GM23338 (cell line): Measurements from ENCODE around the gene SPNS3. TPM values are rescaled to one million over a fixed set of nuclear protein-coding genes. Genes with fewer than 3 reads are reported as not detected.
A peak's percentile ranks its signal among the peaks of the same experiment; 100 is the strongest.

ENCODE experiments used
- ATAC-seq: fragments of 200-7000 bp; cut with Tn5 transposase; 3 replicates; pipeline ENCODE4 v1.9.1; 2020
- DNase-seq: peaks from one replicate; pipeline ENCODE4 v3.0.0-alpha.2; 2015; ENCODE audit warnings: low spot score
- H2AFZ ChIP-seq: fragments of 200-600 bp; sonication (generic); 2 replicates; pipeline ENCODE4 v1.8.0; 2016; ENCODE audit warnings: antibody characterized with exemption, mild to moderate bottlenecking, moderate library complexity
- H3F3A ChIP-seq: fragments of 200-600 bp; sonication (generic); replicated peaks from 2 replicates; pipeline ENCODE4 v1.8.0; 2017; ENCODE audit warnings: antibody characterized with exemption, mixed run types, low read depth
- H3K27ac ChIP-seq: fragments of 200-600 bp; sonication (generic); 2 replicates; pipeline ENCODE4 v1.6.1; 2016; ENCODE audit warnings: low read depth
- H3K27me3 ChIP-seq: fragments of 200-600 bp; sonication (generic); 2 replicates; pipeline ENCODE4 v1.8.0; 2016; ENCODE audit warnings: mild to moderate bottlenecking, mixed run types, moderate library complexity; ENCODE audit not compliant: insufficient read depth
- H3K36me3 ChIP-seq: fragments of 200-600 bp; sonication (generic); 2 replicates; pipeline ENCODE4 v1.8.0; 2016; ENCODE audit warnings: mild to moderate bottlenecking; ENCODE audit not compliant: insufficient read depth
- H3K4me1 ChIP-seq: fragments of 200-600 bp; sonication (generic); 2 replicates; pipeline ENCODE4 v1.8.0; 2016; ENCODE audit warnings: mild to moderate bottlenecking, moderate library complexity; ENCODE audit not compliant: insufficient read depth
- H3K4me2 ChIP-seq: fragments of 200-600 bp; sonication (generic); 2 replicates; pipeline ENCODE4 v1.7.1; 2017; ENCODE audit warnings: mixed run types
- H3K4me3 ChIP-seq: fragments of 200-600 bp; sonication (generic); 2 replicates; pipeline ENCODE4 v1.6.1; 2016; ENCODE audit warnings: mixed run types
- H3K79me2 ChIP-seq: fragments of 200-600 bp; sonication (generic); replicated peaks from 2 replicates; pipeline ENCODE4 v1.8.0; 2017; ENCODE audit warnings: mild to moderate bottlenecking; ENCODE audit not compliant: insufficient read depth
- H3K9me2 ChIP-seq: fragments of 200-600 bp; sonication (generic); 2 replicates; pipeline ENCODE4 v1.8.0; 2017; ENCODE audit not compliant: insufficient read depth
- H4K20me1 ChIP-seq: fragments of 200-600 bp; sonication (generic); replicated peaks from 2 replicates; pipeline ENCODE4 v1.8.0; 2017; ENCODE audit warnings: mild to moderate bottlenecking; ENCODE audit not compliant: insufficient read depth
- H3K27ac Mint-ChIP-seq: 2 replicates; pipeline ENCODE4 v1.8.0; 2020; ENCODE audit warnings: inconsistent platforms, mild to moderate bottlenecking, moderate library complexity, mixed read lengths
- H3K27me3 Mint-ChIP-seq: 3 replicates; pipeline ENCODE4 v1.8.0; 2022; ENCODE audit warnings: low read depth, mild to moderate bottlenecking, moderate library complexity, mixed read lengths, inconsistent platforms; ENCODE audit not compliant: insufficient read depth, poor library complexity
- H3K36me3 Mint-ChIP-seq: 3 replicates; pipeline ENCODE4 v1.8.0; 2021; ENCODE audit warnings: low read depth, mild to moderate bottlenecking, inconsistent platforms, moderate library complexity, mixed read lengths
- H3K4me1 Mint-ChIP-seq: 3 replicates; pipeline ENCODE4 v1.8.0; 2020; ENCODE audit warnings: mild to moderate bottlenecking, inconsistent platforms, mixed read lengths
- H3K4me3 Mint-ChIP-seq: 3 replicates; pipeline ENCODE4 v1.8.0; 2021; ENCODE audit warnings: moderate library complexity, mild to moderate bottlenecking, inconsistent platforms, mixed read lengths
- H3K9me3 Mint-ChIP-seq: 3 replicates; pipeline ENCODE4 v1.8.0; 2020; ENCODE audit warnings: moderate library complexity, mild to moderate bottlenecking, inconsistent platforms, mixed read lengths
- CREB1 ChIP-seq: fragments of 250-450 bp; sonication (Bioruptor Pico); IDR thresholded peaks from 2 replicates; pipeline ENCODE4 v1.5.0; 2020; ENCODE audit warnings: low read depth, mild to moderate bottlenecking, moderate library complexity
- CTCF ChIP-seq, 2 experiments: fragments of 200-600 bp in 1 of 2; sonication (generic) in 1 of 2; conservative IDR thresholded peaks; 2 replicates each; pipeline versions ENCODE4 v1.5.1 to v1.6.1; 2016 to 2017; ENCODE audit warnings: antibody characterized with exemption in 2 of 2, low read depth in 2 of 2, mild to moderate bottlenecking in 2 of 2, moderate library complexity in 1 of 2
- ETS1 ChIP-seq: IDR thresholded peaks from 2 replicates; pipeline ENCODE4 v1.6.1; 2016; ENCODE audit warnings: antibody characterized with exemption
- EZH2 ChIP-seq: fragments of 200-600 bp; sonication (generic); IDR thresholded peaks from one replicate; pipeline ENCODE4 v1.8.0; 2017; ENCODE audit warnings: antibody characterized with exemption, mild to moderate bottlenecking, low read depth; ENCODE audit not compliant: unreplicated experiment
- EZH2phosphoT487 ChIP-seq: fragments of 200-600 bp; sonication (generic); IDR thresholded peaks from one replicate; pipeline ENCODE4 v1.8.1; 2018; ENCODE audit warnings: antibody characterized with exemption; ENCODE audit not compliant: unreplicated experiment
- JUNB ChIP-seq: IDR thresholded peaks from one replicate; pipeline ENCODE4 v1.6.1; 2016; ENCODE audit warnings: antibody characterized with exemption; ENCODE audit not compliant: unreplicated experiment
- NANOG ChIP-seq: IDR thresholded peaks from 2 replicates; pipeline ENCODE4 v1.6.1; 2016; ENCODE audit warnings: antibody characterized with exemption, borderline replicate concordance
- POLR2AphosphoS5 ChIP-seq: IDR thresholded peaks from 2 replicates; pipeline ENCODE4 v1.6.1; 2016; ENCODE audit warnings: antibody characterized with exemption, low read depth
- REST ChIP-seq: IDR thresholded peaks from one replicate; pipeline ENCODE4 v1.6.1; 2018; ENCODE audit warnings: antibody characterized with exemption; ENCODE audit not compliant: unreplicated experiment
- STAT1 ChIP-seq: IDR thresholded peaks from one replicate; pipeline ENCODE4 v1.6.1; 2016; ENCODE audit warnings: antibody characterized with exemption; ENCODE audit not compliant: unreplicated experiment
- ZNF114 ChIP-seq: fragments of 250-450 bp; sonication (Bioruptor Pico); IDR thresholded peaks from 2 replicates; pipeline ENCODE4 v1.5.0; 2020; ENCODE audit warnings: mild to moderate bottlenecking, moderate library complexity
- ZNF331 ChIP-seq: fragments of 250-450 bp; sonication (Bioruptor Pico); IDR thresholded peaks from 2 replicates; pipeline ENCODE4 v1.5.0; 2020; ENCODE audit warnings: low read depth, mild to moderate bottlenecking, moderate library complexity
- ZNF462 ChIP-seq: fragments of 250-450 bp; sonication (Bioruptor Pico); IDR thresholded peaks from 2 replicates; pipeline ENCODE4 v1.5.0; 2020; ENCODE audit warnings: mild to moderate bottlenecking, moderate library complexity
- polyA plus RNA-seq: library from polyadenylated mRNA; unstranded; fragments of >200 nt; fragmentation: Nextera tagmentation; extraction: Ambion mirVana; gene quantifications from 2 replicates; pipeline ENCODE4 v1.2.1, GENCODE V29; 2016
- total RNA-seq: library from RNA; depleted of rRNA; stranded (reverse); fragments of >200 nt; shearing (Covaris generic); gene quantifications from 2 replicates; pipeline ENCODE4 v1.2.3, GENCODE V29; 2014

SPNS3 gene
- total and polyA plus RNA-seq, 2 experiments from 2014 or later = not detected

GRCh38 chr17:4513113-4514032, 79.6 kb downstream of the SPNS3 start:
- Histone ChIP-seq H2AFZ (no peak overlapping the region), H3K79me2 (no peaks in the 10 kb centered on the region), H3K4me1 (no peaks in the 10 kb centered on the region), H3K27ac (no peak overlapping the region), H4K20me1 (no peaks in the 10 kb centered on the region), H3K9me2 (no peaks in the 10 kb centered on the region), H3K27me3 (no peaks in the 10 kb centered on the region), H3F3A (no peaks in the 10 kb centered on the region), H3K4me3 (no peak overlapping the region), H3K36me3 (no peaks in the 10 kb centered on the region), H3K4me2 (no peak overlapping the region)
- Mint-ChIP-seq H3K4me3 (no peak overlapping the region), H3K4me1 (peaks cover 7% of the 10 kb centered on the region), H3K27ac (no peak overlapping the region), H3K36me3 (no peaks in the 10 kb centered on the region; the same call in 2 of the 3 replicates), H3K27me3 (peaks cover 13% of the 10 kb centered on the region), H3K9me3 (no peaks in the 10 kb centered on the region; the same call in 2 of the 3 replicates)
- DNase-seq = no peak
- peak; percentile 42 for ATAC-seq
- TF ChIP-seq STAT1 (no peak), CREB1 (no peak), EZH2 (no peak), ZNF462 (CRISPR knock-in tag) (no peak), ETS1 (no peak), REST (no peak), CTCF (conservative IDR thresholded peaks at IDR 0.05; ENCODE audit: low read depth in 2 of 2) (no peak), NANOG (no peak), POLR2AphosphoS5 (no peak), ZNF331 (CRISPR knock-in tag) (no peak), ZNF114 (CRISPR knock-in tag) (no peak), EZH2phosphoT487 (no peak), JUNB (no peak)
